ENCODE measurements around the gene PLA2G12A.

GRCh38 chr4:109662116-109662515 is 67.8 kb downstream of the PLA2G12A start:
- no peak for TF ChIP-seq POLR2AphosphoS5 (IDR thresholded peaks at IDR 0.05)
- TF ChIP-seq POLR2A (IDR thresholded peaks at IDR 0.05): no peak
- no peak for TF ChIP-seq CTCF (IDR thresholded peaks at IDR 0.05)
- TF ChIP-seq EP300 (IDR thresholded peaks at IDR 0.05): no peak

All from upper lobe of left lung (tissue), 4 donors.